ENCODE measurements around the gene ADAMTS2. TPM values are rescaled to one million over a fixed set of nuclear protein-coding genes. Genes with fewer than 3 reads are reported as not detected.
A peak's percentile ranks its signal among the peaks of the same experiment; 100 is the strongest.

Gene ADAMTS2
- total RNA-seq, 1 donor from 2014 or later, result 7.7 TPM

DNA sequence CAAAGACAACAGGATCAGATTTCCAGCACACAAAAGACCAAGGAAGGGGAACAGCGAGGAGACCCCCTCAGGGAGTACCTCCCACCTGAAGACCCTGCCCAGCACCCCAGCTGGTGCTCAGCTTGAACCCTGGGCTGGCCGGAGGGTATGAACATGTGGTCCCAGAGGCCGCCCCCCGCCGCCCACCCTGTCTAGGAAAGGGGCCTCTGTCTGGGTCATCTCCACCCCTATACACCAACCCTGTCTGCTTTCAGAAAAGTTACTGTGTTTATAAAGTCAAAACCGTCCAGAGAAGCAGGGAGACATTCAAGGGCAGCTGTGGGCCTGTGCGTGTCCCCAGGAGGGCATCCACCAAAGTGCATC lies 72.2 kb downstream of the ADAMTS2 start:
- peaks cover 10% of the 10 kb centered on the region for H3K4me1 Mint-ChIP-seq (ENCODE audit: unreplicated experiment)
- DNase-seq (ENCODE audit: extremely low spot score, unreplicated experiment), result no peak
- H3K27ac Mint-ChIP-seq, result no peak overlapping the region
- no peaks in the 10 kb centered on the region for H3K36me3 Mint-ChIP-seq
- TF ChIP-seq, protein P1, sequence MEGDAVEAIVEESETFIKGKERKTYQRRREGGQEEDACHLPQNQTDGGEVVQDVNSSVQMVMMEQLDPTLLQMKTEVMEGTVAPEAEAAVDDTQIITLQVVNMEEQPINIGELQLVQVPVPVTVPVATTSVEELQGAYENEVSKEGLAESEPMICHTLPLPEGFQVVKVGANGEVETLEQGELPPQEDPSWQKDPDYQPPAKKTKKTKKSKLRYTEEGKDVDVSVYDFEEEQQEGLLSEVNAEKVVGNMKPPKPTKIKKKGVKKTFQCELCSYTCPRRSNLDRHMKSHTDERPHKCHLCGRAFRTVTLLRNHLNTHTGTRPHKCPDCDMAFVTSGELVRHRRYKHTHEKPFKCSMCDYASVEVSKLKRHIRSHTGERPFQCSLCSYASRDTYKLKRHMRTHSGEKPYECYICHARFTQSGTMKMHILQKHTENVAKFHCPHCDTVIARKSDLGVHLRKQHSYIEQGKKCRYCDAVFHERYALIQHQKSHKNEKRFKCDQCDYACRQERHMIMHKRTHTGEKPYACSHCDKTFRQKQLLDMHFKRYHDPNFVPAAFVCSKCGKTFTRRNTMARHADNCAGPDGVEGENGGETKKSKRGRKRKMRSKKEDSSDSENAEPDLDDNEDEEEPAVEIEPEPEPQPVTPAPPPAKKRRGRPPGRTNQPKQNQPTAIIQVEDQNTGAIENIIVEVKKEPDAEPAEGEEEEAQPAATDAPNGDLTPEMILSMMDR (conservative IDR thresholded peaks at IDR 0.05), result no peak
- H3K27me3 Mint-ChIP-seq, result no peaks in the 10 kb centered on the region
- H3K9me3 Mint-ChIP-seq, result no peaks in the 10 kb centered on the region
- no peak overlapping the region for H3K4me3 Mint-ChIP-seq

DNA sequence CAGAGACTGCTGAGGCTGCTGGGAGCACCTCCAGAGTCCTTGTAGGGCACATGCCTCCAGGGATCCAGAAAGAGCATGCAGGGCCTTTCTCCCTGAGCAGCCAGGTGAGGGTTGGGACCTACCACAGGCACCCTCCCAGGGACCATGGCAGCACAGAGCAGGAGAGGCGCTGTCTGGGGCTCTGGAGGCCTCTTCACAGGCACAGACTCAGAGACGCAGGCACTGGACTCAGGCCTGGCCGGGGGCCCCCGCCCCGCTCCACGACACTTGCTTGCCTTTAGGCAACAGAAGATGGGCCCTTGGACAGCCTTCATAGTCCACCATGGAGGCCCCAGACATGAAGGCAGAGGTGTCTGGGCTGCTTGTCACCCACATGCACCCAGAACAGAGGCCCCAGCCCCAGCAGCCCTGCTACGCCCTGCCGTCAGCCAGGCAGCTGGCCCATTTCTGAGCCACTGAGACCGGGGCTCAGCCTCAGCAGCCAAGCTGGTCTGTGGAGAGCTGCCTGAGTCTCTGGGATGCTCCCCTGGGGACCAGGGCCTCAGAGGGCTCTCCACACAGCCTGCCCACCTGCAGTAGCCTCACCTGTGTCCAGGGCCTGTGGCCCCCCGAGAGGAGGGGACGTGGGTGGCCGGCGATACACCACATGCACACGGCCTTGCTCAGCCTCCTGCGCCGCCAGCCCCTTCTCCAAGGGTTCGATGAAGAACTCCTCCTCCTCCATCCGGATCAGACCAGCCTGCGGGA lies 72.8 kb downstream of the ADAMTS2 start:
- Mint-ChIP-seq H3K27me3 (no peaks in the 10 kb centered on the region), H3K4me3 (no peak overlapping the region), H3K4me1 (ENCODE audit: unreplicated experiment) (peaks cover 9% of the 10 kb centered on the region), H3K27ac (no peak overlapping the region), H3K9me3 (no peaks in the 10 kb centered on the region), H3K36me3 (no peaks in the 10 kb centered on the region)
- TF ChIP-seq, protein P1 (conservative IDR thresholded peaks at IDR 0.05), result no peak
- no peak for DNase-seq (ENCODE audit: extremely low spot score, unreplicated experiment)

DNA sequence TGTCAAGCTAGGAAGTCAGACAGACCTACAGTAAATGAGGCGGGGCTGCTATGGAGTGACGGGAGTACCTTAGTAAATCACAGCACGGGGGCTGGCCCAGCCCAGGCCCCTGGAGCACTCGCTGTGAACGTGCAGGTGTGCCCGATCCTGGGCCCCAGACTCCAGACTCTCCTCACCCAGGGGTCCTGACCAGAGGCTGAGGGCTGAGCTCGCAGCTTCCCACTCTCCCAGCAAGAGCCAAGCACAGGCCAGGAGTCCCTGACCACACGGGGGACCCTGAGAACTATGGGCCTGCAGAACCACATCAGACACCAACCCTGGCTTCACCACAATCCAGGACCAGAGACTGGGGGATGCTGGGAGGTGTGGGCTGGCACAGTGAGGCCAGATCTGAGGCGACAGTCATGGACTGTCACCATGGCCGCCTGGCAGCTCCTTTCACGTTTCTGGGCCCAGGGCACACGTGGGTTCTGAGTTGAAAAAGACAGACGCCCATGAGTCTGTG lies 73.4 kb downstream of the ADAMTS2 start:
- Mint-ChIP-seq H3K4me1 (ENCODE audit: unreplicated experiment) (peaks cover 9% of the 10 kb centered on the region), H3K27me3 (no peaks in the 10 kb centered on the region), H3K27ac (no peak overlapping the region), H3K9me3 (no peaks in the 10 kb centered on the region), H3K4me3 (no peak overlapping the region), H3K36me3 (no peaks in the 10 kb centered on the region)
- TF ChIP-seq, protein P1 (conservative IDR thresholded peaks at IDR 0.05), result no peak
- DNase-seq (ENCODE audit: extremely low spot score, unreplicated experiment), result peak; percentile 56

DNA sequence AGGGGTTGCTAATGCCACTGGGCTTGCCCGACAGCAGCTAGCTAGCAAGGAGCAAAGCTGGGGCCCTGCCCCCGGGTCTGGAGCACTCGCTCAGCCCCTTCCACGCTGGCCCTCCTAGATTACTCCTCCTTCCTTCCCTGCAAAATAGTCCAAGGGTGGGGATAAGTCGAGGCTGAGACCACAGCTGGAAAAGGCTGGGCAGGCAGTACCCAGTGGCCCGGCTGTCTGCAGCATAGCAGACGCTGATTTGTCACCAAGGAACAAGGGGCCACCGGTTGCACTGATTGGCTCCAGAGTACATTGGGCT lies 73.9 kb downstream of the ADAMTS2 start:
- Mint-ChIP-seq H3K4me3 (no peak overlapping the region), H3K27me3 (no peaks in the 10 kb centered on the region), H3K36me3 (no peaks in the 10 kb centered on the region), H3K9me3 (no peaks in the 10 kb centered on the region), H3K27ac (no peak overlapping the region), H3K4me1 (ENCODE audit: unreplicated experiment) (peaks cover 9% of the 10 kb centered on the region)
- TF ChIP-seq, protein P1 (conservative IDR thresholded peaks at IDR 0.05), result no peak
- peak; percentile 49 for DNase-seq (ENCODE audit: extremely low spot score, unreplicated experiment)

DNA sequence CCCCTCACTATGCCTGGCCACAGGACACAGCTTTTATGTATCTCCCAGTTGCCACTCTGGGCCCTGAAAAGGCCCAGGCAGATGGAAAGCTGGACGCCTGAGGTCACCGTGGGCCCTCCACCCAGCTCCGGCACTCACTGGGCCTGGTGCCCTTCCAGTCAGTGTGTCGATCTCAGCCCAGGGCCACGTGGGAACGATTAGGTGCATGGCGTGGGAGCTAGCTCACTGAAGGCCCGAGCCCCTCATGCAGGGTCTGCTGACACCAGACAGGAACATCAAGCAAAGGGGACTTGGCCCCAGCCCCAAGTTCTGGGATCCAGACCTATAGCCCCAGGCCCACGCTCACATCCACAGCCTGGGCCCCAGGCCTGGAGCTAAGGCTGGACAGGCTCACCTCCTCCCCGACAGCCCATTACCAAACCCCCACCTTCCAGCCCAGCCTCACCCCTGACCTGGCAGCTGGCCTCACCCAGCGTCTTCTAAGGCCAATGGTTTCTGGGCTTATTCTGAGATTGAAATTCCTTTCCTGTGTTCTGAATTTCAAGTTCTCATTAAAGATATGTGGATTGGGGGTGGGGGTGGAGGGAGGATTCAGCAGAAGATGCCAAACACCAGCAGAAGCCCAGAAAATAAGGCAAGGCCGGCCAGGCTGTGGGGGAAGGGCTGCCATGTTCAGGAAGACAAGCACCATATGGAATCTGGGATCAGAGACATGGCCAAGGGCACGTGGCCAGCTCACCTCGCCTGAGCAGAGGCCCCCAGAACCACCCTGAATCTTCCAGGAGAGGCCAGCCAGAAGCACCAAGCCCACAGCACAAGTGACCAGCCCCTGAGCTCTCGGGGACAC lies 74.5 kb downstream of the ADAMTS2 start:
- Mint-ChIP-seq H3K9me3 (no peaks in the 10 kb centered on the region), H3K4me3 (no peak overlapping the region), H3K4me1 (ENCODE audit: unreplicated experiment) (peaks cover 11% of the 10 kb centered on the region), H3K27ac (no peak overlapping the region), H3K36me3 (no peaks in the 10 kb centered on the region), H3K27me3 (no peaks in the 10 kb centered on the region)
- TF ChIP-seq, protein P1 (conservative IDR thresholded peaks at IDR 0.05), result no peak
- peak; percentile 65 for DNase-seq (ENCODE audit: extremely low spot score, unreplicated experiment)
